Jurkat, Clone E6-1 (cell line): ENCODE measurements around the gene SAMSN1.

Experiments
- DNase-seq: peaks from one replicate; pipeline ENCODE4 v3.0.0-alpha.2; 2011; ENCODE audit warnings: low read depth, low spot score
- H3K4me3 ChIP-seq: 2 replicates; pipeline ENCODE4 v1.5.1; 2011; ENCODE audit warnings: mild to moderate bottlenecking, low read length, control low read depth, moderate library complexity

The SAMSN1 gene

DNA sequence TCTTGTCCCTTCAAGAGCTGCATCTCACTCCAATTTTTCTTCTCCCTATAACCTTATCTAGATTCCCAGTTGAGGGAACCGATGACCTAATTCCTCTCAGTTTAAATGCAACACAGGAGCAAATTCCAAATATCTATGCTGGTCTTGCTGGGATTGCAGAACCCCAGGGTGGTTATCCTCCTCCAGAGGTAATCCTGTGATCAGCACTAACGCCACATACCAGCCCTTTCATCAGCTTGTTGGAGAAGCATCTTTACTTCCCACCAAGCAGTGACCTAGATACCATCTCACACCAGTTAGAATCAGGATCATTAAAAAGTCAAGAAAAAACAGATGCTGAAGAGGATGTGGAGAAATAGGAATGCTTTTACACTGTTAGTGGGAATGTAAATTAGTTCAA, 52.4 kb downstream of the SAMSN1 start:
- no peak for DNase-seq
- H3K4me3 ChIP-seq = no peak overlapping the region

DNA sequence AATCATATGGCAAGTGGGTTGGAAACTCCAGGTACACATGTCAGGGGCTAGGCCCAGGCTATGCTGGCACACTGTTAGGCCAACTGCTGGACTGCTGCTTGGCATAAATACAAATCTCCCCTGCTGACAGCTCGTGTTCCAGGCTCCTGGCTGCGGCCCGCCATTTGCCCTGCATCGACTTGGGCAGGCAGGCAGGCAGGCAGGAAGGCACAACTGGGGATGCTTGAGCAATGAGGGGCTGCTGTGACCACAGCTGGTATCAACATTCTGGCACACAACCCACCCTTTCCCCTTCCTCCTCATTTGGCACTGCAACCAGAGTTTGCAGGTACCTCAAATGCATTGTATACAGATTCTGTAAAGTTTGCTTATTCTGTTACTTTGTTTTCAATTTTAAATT, 53.2 kb downstream of the SAMSN1 start:
- H3K4me3 ChIP-seq = no peak overlapping the region
- no peak for DNase-seq

DNA sequence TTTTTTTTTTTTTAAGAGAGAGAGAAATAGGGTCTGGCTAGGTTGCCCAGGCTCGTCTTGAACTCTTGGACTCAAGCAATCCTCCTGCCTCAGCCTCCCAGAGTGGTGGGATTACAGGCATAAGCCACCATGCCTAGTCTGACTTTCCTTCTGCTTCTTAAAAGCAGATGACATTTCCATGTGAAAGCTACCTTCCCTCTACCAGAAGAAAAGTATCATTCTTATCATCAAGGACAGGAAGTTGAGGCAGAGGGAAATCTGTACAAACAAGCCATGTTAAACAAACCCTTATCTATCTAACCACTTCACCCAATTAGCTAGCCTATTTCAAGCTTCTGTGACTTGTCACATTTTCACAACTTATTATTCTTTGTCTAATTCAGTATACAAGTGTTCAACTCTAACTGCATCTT, 54.8 kb downstream of the SAMSN1 start:
- H3K4me3 ChIP-seq = no peak overlapping the region
- DNase-seq = peak; percentile 7

DNA sequence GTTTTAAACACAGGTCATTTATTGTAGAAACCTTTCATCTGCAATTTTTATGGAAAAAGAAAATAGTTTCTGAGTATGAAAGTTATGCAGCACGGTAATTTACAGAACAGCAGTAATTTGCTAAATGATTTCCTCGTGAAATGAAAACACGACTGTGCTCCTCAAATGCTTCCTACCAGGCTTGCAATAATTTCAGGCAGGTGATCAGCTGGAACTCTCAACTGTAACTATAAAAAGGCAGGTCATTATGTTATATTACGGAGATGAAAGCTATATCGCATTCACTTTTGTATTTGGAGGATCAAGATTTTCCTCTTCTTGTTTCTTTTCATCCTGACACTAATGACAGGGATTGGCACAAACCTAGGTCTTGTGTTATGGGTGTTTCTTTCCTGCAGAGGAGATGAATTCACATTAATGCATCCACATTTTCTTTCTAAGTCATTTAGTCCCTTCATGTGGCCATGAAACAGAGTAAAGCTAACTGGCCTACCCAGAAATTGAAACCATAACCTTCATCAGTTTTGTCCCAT, 57.4 kb downstream of the SAMSN1 start:
- no peak overlapping the region for H3K4me3 ChIP-seq
- DNase-seq = no peak

DNA sequence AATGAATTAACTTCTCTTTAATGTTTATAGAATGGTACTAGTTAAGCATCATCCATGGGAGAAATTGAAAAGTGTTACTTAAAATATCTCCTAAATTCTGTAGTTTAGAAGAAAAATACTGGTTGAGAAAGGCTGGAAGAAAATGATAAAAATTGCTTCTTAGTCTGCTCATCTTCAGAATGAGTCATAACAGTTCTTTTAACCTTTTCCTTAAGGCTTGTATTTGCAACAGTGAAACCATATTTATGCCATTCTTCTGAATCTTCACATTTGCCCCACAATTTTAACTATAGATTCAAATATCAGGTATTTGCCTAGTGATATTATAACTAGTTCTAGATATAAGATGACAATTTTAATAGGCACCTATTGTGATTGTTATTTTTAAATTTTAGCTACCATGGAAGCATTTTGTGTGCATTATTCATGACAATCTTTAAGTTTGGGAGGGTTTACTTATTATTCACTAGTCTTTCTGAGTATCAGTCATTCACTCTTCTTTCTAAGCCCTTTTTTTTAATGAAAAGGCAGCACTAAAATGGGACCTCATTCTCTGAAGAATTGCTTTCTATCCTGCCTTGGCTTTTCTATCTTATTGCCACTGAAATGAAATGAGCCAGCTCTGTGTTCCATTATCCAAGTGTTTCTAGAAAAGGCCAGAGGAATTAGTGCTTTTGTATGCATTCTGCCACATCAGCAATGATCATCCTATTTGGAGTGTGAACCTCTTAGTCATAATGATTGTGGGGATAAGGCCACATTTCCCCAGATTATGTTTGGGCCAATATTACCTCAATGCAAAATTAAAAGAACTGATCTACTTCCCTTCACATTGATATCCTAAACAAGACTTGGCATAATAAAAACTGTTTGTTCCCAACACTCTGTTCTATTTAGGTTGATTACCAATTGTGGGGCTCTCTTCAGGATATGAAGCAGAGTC, 58.4 kb downstream of the SAMSN1 start:
- no peak for DNase-seq
- H3K4me3 ChIP-seq = no peak overlapping the region

DNA sequence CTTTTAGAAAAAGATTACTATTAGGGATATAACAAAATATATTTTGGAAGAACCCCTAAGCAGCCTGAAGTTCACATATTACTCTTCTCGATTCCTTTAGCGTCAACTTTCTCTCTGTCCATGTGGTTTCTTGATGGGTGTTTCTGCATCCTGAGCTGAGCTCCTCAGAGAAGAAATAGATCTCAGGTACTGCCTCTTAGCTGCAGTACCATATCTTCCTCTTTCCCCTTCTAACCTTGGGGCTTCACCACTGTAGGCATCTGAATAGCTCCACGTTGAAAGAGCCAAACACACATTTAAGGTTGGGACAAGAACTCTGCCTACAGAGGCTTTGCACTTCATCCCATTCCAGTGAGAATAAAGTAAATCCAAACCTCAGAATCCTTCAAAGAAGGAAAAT, 59.2 kb downstream of the SAMSN1 start:
- DNase-seq = no peak

DNA sequence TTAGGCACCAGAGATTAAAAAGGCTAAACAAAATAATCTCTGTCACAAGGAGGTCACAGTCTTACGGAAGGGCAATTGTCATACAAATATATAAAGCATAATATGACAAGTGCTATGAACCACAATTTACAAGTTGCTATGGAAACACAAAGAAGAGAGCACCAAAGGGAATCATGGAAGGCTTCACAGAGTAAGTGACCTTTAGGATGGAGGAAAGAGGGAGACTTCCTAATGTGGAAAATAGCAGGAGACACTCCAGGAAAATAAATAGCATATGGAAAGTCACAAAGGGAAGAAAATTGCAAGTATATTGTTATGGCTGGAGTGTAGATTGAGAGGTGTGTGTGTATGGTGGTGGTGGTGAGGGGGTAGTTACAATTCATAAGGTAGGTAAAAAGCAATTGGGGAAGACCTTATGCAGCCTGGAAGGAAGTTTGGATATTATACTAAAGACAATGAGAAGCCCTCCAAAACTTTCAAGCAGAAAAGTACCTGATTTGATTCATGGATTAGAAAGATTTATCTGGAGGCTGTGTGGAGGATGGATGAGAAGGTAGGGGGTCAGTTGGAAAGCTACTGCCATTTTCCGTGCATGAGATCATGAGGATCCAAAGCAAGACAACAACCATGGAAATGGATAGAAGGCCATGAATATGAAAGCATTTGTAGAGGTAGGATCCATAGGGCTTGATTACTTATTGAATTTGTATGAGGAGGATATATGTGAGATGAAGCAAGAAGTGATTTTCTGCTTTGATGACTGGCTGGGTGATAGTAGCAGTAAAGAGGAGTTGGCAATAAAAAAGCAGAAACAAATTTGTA, 61.7 kb downstream of the SAMSN1 start:
- no peak for DNase-seq

More for the DNA sequence above, 59.2 kb downstream of the SAMSN1 start:
- no peak overlapping the region for H3K4me3 ChIP-seq

DNA sequence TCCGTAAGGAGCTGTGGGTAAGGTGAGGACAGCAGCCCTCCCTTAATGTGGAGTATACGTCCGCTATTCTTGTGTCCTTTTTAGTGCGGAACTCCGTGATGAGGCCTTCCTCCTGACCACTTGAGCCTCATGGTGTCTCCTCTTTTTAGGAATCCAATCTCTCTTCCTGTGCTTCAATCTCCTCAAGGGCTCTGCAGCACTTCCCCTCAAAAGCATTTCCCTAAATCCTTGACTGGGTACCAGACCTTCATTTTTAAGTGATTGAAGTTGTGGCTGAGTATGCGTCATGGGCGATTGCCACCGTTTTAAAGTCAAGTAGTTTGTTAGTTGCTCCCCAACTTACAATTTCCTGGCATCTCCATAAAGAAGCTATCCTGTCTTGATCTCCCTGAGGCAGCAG, 62.8 kb downstream of the SAMSN1 start:
- no peak for DNase-seq
- no peak overlapping the region for H3K4me3 ChIP-seq

More for the DNA sequence above, 61.7 kb downstream of the SAMSN1 start:
- no peak overlapping the region for H3K4me3 ChIP-seq

DNA sequence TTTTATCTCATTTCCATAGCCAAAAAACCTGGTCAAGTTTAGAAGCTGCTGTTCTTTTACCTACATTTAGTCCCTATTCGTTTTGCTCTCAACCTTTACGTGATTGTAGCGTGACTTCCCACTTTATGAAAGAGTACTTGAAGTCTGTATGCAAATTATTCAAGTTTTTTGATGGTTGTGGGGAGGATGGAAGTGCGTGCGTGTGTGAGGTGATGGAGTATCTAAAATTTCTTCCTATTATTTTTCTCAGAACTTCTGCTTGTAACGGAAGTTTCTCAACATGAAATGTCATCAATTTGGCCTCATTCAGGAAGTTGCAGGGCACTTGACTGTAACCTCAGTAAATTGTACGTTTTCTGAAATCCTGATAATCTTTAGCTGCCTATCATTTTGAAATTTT, 64.0 kb downstream of the SAMSN1 start:
- no peak for DNase-seq
- no peak overlapping the region for H3K4me3 ChIP-seq

DNA sequence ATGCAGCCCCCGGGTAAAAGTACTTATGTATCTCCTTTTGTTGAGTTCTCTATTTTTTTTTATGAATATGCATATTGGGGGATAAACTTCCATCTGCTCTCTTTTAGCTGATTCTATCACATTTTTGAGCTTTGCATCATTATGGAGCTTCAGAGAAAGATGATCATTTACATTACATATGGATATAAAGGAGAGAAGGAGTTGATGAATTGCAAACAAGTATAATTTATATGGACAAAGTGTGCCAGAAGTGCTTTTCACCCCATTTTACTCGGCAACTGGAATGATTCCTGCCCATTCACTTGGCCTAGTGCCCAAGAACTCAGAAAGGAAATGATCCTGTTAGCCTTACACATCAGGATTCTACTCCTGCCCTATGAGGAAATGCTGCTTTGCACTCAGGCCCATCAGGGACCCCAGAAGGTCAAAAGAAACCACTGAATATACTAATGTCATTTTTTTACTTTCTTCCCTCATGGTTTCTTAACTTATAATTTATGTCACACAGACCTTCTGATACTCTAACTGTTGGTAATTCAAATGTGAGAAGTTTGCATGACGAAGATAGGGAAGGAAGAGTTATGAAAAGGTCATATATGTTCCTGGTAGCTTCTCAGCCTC, 65.6 kb downstream of the SAMSN1 start:
- DNase-seq = no peak
- no peak overlapping the region for H3K4me3 ChIP-seq

DNA sequence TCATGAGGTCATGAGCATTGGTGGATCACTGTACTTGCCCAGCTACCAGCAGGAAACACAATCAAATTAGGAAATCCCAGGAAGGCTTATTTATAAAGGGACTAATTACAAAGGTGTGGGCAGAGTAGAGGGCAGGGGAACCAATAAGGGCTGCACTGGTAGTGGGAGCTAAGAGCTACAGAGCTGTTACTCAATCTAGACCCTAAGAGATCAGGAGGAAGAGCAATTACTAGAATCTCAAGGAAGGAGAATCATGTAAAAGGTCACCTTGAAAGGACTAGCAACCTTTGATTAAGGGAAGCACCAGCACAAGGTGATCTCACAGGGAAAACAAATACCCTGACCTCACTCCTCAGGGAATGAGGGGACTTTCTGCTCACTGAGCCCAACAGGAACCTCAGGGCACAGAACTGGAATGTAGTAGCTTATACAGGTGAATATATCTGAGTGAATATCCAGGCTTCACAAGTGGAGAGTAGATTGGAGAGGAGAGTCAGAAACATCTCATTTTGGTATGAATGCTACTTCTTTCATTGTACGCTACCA, 66.8 kb downstream of the SAMSN1 start:
- no peak overlapping the region for H3K4me3 ChIP-seq
- DNase-seq = no peak

DNA sequence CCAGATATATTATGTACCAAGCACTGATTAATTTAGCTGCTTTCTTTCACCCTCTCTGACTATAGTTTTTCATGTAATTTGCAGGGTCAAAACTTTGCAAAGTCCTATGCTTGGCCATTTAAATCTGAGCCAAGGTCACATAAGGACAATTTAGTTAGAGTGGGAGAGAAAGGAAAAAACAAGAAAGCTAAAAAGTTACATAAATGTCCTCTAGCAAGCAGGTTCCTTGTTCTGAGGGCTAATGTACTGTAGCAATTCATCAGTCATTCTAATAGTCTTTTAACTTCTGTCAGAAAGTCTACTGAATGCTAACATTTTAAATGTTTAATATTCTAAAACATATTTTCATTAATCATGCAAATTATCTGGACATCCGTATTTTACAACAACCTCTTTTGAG, 68.3 kb downstream of the SAMSN1 start:
- H3K4me3 ChIP-seq = no peak overlapping the region
- no peak for DNase-seq

DNA sequence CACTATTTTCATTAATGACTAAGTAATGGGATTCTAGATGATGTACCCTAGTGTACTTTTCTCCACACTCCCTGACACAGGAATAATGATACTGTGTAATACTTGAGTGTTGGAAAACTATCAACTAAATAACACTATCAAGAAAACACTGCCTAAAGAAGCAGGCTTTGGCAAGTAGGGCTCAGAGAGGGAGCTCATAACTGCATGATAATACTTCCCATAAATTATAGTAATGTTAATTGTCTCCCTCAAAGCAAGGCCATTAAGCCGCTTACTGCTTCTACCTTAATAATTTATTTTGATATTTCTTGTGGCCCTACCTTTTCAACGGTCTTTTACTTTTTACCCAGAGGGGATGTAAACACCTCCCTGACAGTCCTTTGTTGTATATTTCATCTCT, 69.0 kb downstream of the SAMSN1 start:
- H3K4me3 ChIP-seq = no peak overlapping the region
- DNase-seq = no peak

DNA sequence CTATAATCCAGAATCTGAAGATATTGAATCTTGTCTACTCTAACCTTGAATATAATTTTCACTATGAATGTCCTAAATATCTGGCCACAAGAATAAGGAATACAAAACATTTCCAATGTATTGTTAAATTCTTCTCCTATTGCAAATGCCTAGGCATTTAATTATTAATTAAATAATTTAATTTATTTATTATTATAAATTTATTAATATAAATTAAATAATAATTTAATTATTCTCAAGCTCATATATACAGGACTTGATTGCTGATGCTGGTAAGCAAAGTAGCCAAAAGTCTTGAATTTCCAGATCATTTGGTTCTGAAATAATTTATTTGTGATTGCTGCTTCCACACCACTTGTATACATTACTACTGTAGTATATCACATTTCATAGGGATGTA, 71.1 kb downstream of the SAMSN1 start:
- DNase-seq = no peak

DNA sequence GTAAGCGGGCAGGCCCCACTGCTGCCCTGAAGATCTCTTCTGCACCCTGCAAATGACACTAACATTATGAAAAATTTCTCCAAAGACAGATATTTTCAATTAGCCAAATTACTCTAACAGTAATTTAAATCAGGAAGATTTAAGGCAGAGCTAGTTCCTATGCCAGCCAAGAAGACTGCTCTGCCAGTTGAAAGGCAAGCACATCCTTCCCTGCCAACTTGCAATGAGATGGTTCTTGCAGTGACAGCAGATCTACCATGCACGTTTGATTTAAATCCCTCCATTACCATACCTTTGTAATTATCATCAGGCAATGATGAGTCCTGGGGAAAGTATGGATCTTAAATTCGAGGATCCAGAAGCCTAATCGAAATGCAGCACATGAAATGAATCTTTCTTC, 76.5 kb downstream of the SAMSN1 start:
- no peak overlapping the region for H3K4me3 ChIP-seq
- no peak for DNase-seq

More for the DNA sequence above, 71.1 kb downstream of the SAMSN1 start:
- H3K4me3 ChIP-seq = no peak overlapping the region

DNA sequence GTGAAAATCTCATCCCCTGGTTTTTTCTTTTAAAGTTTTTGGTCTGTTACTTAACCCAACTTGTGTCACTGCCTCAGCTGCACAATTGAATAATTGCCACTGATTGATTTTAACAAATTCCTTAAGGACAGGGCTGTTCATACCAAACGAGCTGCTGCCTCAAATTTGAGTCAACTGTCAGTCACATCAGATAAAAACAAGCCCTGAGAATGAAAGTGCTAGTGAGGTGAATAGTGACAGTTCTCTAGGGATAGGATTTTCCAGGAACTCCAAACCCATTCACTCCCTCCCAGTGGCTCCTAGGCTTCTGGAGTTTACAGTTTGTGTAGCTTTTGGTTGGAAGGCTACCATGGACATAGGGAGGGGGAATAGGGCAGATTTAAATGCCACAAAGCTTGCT, 79.4 kb downstream of the SAMSN1 start:
- H3K4me3 ChIP-seq = no peak overlapping the region
- no peak for DNase-seq

DNA sequence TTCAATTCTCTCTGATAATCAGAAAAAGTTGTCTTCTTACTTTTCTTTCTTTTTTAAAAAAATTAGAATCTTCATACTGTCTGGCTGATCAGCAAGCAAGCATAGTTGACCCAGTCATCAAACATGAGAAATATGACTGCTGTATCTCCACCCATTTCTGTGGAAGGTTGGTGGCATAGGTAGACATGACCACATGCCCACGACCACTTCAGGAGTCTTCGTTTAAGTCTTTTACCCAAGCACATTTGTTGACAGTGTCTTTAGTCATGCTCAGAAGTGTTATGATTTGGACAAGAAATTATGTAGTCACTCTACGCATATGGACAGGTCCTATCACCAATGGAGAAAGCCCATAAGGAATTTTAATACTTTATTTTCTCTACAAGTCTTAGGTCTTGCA, 88.4 kb downstream of the SAMSN1 start:
- no peak for DNase-seq
- H3K4me3 ChIP-seq = no peak overlapping the region

DNA sequence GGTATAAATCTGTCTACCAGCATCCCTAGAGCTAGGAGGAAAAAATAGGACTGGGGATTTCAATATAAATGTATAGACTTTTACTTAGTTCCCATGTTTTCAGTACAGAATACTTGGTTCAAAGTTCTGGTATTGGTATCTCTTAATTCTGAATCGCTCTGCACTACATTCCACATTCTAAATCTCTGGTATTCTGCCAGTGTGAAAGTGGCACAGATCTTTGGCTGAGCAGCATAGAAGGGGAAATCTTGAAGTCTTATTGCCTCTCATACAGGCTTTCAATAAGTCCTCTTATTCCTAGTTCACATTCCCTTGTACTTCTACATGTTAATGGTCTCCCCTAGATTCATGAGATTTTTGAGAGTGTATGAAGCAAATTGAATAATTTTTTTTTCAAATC, 89.2 kb downstream of the SAMSN1 start:
- DNase-seq = no peak
- no peak overlapping the region for H3K4me3 ChIP-seq
